Measurements from ENCODE around the gene GAP43. TPM values are rescaled to one million over a fixed set of nuclear protein-coding genes. Genes with fewer than 3 reads are reported as not detected.

The GAP43 gene
- total RNA-seq, 1 donor from 2014 or later: 2.6 TPM

- intact Hi-C loops (cut with DNase I): no loop called here
- no peak for DNase-seq (ENCODE audit: low spot score)
Observed at GRCh38 chr3:115688418-115688817, 65.1 kb downstream of the GAP43 start.

- intact Hi-C loops (cut with DNase I): loop anchor here (5.0 to 10.0 kb wide), 3 partner anchors 113 to 865 kb away; no protein-coding TSS in a partner anchor
- DNase-seq (ENCODE audit: low spot score): no peak
Observed at GRCh38 chr3:115689928-115690327, 66.6 kb downstream of the GAP43 start.

GRCh38 chr3:115691964-115692363 lies 68.7 kb downstream of the GAP43 start:
- intact Hi-C loops (cut with DNase I): loop anchor here (5.0 to 10.0 kb wide), 3 partner anchors 115 to 867 kb away; no protein-coding TSS in a partner anchor
- no peak for DNase-seq (ENCODE audit: low spot score)

GRCh38 chr3:115692887-115693524 lies 69.7 kb downstream of the GAP43 start:
- no peak for DNase-seq (ENCODE audit: low spot score)
- intact Hi-C loops (cut with DNase I): loop anchor here (1.0 to 10.0 kb wide), 5 partner anchors 91 to 868 kb away; no protein-coding TSS in a partner anchor

GRCh38 chr3:115693868-115694267 lies 70.6 kb downstream of the GAP43 start:
- DNase-seq (ENCODE audit: low spot score): no peak
- intact Hi-C loops (cut with DNase I): loop anchor here (1.0 to 10.0 kb wide), 5 partner anchors 90 to 869 kb away; no protein-coding TSS in a partner anchor

- intact Hi-C loops (cut with DNase I): loop anchor here (10.0 kb wide), 1 partner anchor 870 kb away; no protein-coding TSS in a partner anchor
- no peak for DNase-seq (ENCODE audit: low spot score)
Observed at GRCh38 chr3:115695090-115695489, 71.8 kb downstream of the GAP43 start.

GRCh38 chr3:115697263-115698053 lies 74.1 kb downstream of the GAP43 start:
- intact Hi-C loops (cut with DNase I): loop anchor here (10.0 kb wide), 1 partner anchor 873 kb away; no protein-coding TSS in a partner anchor
- DNase-seq (ENCODE audit: low spot score): no peak

GRCh38 chr3:115698851-115699591 lies 75.7 kb downstream of the GAP43 start:
- no peak for DNase-seq (ENCODE audit: low spot score)
- intact Hi-C loops (cut with DNase I): loop anchor here (10.0 kb wide), 1 partner anchor 874 kb away; no protein-coding TSS in a partner anchor

- no peak for DNase-seq (ENCODE audit: low spot score)
- intact Hi-C loops (cut with DNase I): loop anchor here (10.0 kb wide), 1 partner anchor 875 kb away; no protein-coding TSS in a partner anchor
Observed at GRCh38 chr3:115699706-115700105, 76.4 kb downstream of the GAP43 start.

- no peak for DNase-seq (ENCODE audit: low spot score)
- intact Hi-C loops (cut with DNase I): no loop called here
Observed at GRCh38 chr3:115702598-115702997, 79.3 kb downstream of the GAP43 start.

GRCh38 chr3:115704661-115705338 lies 81.5 kb downstream of the GAP43 start:
- DNase-seq (ENCODE audit: low spot score): no peak
- intact Hi-C loops (cut with DNase I): no loop called here

- DNase-seq (ENCODE audit: low spot score): no peak
- intact Hi-C loops (cut with DNase I): no loop called here
Observed at GRCh38 chr3:115706311-115706829, 83.1 kb downstream of the GAP43 start.

- intact Hi-C loops (cut with DNase I): no loop called here
- DNase-seq (ENCODE audit: low spot score): no peak
Observed at GRCh38 chr3:115708540-115708939, 85.2 kb downstream of the GAP43 start.

- intact Hi-C loops (cut with DNase I): no loop called here
- DNase-seq (ENCODE audit: low spot score): no peak
Observed at GRCh38 chr3:115709093-115709492, 85.8 kb downstream of the GAP43 start.

GRCh38 chr3:115709931-115710330 lies 86.6 kb downstream of the GAP43 start:
- DNase-seq (ENCODE audit: low spot score): no peak
- intact Hi-C loops (cut with DNase I): no loop called here

GRCh38 chr3:115710799-115711198 lies 87.5 kb downstream of the GAP43 start:
- no peak for DNase-seq (ENCODE audit: low spot score)
- intact Hi-C loops (cut with DNase I): no loop called here

GRCh38 chr3:115712871-115713270 lies 89.6 kb downstream of the GAP43 start:
- no peak for DNase-seq (ENCODE audit: low spot score)
- intact Hi-C loops (cut with DNase I): no loop called here

GRCh38 chr3:115713284-115713683 lies 90.0 kb downstream of the GAP43 start:
- intact Hi-C loops (cut with DNase I): no loop called here
- no peak for DNase-seq (ENCODE audit: low spot score)

GRCh38 chr3:115715241-115715745 lies 92.0 kb downstream of the GAP43 start:
- intact Hi-C loops (cut with DNase I): no loop called here
- DNase-seq (ENCODE audit: low spot score): no peak
